Hepatocyte (in vitro differentiated cells): ENCODE results near the gene TSEN2. TPM values are rescaled to one million over a fixed set of nuclear protein-coding genes. Genes with fewer than 3 reads are reported as not detected.

Experiments
- DNase-seq: peaks from one replicate; pipeline ENCODE4 v3.0.0-alpha.2; 2016; ENCODE audit warnings: low spot score
- H2AFZ ChIP-seq: fragments of 200-600 bp; sonication (generic); 2 replicates; pipeline ENCODE4 v1.6.0; 2016; ENCODE audit warnings: antibody characterized with exemption, mild to moderate bottlenecking
- H3K27ac ChIP-seq: fragments of 200-600 bp; sonication (generic); 2 replicates; pipeline ENCODE4 v1.5.1; 2016; ENCODE audit warnings: mild to moderate bottlenecking
- H3K27me3 ChIP-seq: fragments of 200-600 bp; sonication (generic); 2 replicates; pipeline ENCODE4 v1.6.1; 2016
- H3K36me3 ChIP-seq: fragments of 200-600 bp; sonication (generic); replicated peaks from 2 replicates; pipeline ENCODE4 v1.5.1; 2016; ENCODE audit warnings: low read depth; ENCODE audit not compliant: insufficient read depth
- H3K4me1 ChIP-seq: fragments of 200-600 bp; sonication (generic); 2 replicates; pipeline ENCODE4 v1.5.1; 2016; ENCODE audit warnings: mild to moderate bottlenecking, moderate library complexity; ENCODE audit not compliant: insufficient read depth
- H3K4me2 ChIP-seq: fragments of 200-600 bp; sonication (generic); 2 replicates; pipeline ENCODE4 v1.6.0; 2016
- H3K4me3 ChIP-seq: fragments of 200-600 bp; sonication (generic); 2 replicates; pipeline ENCODE4 v1.5.1; 2016; ENCODE audit warnings: mild to moderate bottlenecking
- H3K79me2 ChIP-seq: fragments of 200-600 bp; sonication (generic); 2 replicates; pipeline ENCODE4 v1.6.0; 2017; ENCODE audit warnings: mild to moderate bottlenecking
- H3K9me2 ChIP-seq: fragments of 200-600 bp; sonication (generic); replicated peaks from 2 replicates; pipeline ENCODE4 v1.6.0; 2017; ENCODE audit warnings: mild to moderate bottlenecking; ENCODE audit not compliant: insufficient read depth
- H3K9me3 ChIP-seq: fragments of 200-600 bp; sonication (generic); 2 replicates; pipeline ENCODE4 v1.5.1; 2016; ENCODE audit warnings: low read depth, mild to moderate bottlenecking
- H4K20me1 ChIP-seq: fragments of 200-600 bp; sonication (generic); 2 replicates; pipeline ENCODE4 v1.6.0; 2016; ENCODE audit warnings: mild to moderate bottlenecking; ENCODE audit not compliant: insufficient read depth, poor library complexity, severe bottlenecking
- EZH2 ChIP-seq: fragments of 200-600 bp; sonication (generic); IDR thresholded peaks from 2 replicates; pipeline ENCODE4 v1.6.1; 2016; ENCODE audit warnings: antibody characterized with exemption, mild to moderate bottlenecking, borderline replicate concordance
- EZH2phosphoT487 ChIP-seq: fragments of 200-600 bp; sonication (generic); IDR thresholded peaks from one replicate; pipeline ENCODE4 v1.6.1; 2018; ENCODE audit warnings: antibody characterized with exemption, mild to moderate bottlenecking, low read depth, moderate library complexity; ENCODE audit not compliant: unreplicated experiment, severe bottlenecking
- WGBS: methylation state at CpG from one replicate; pipeline ENCODE4 v1.1.6; 2016; ENCODE audit warnings: low lambda C conversion rate; ENCODE audit errors: missing lambda C conversion rate; 5-methylcytosine and 5-hydroxymethylcytosine counted together
- polyA plus RNA-seq: library from polyadenylated mRNA; unstranded; fragments of >200 nt; fragmentation: Nextera tagmentation; extraction: Ambion mirVana; gene quantifications from 2 replicates; pipeline ENCODE4 v1.2.1, GENCODE V29; 2016
- total RNA-seq: library from RNA; depleted of rRNA; stranded (reverse); fragments of >200 nt; gene quantifications from 2 replicates; pipeline ENCODE4 v1.2.3, GENCODE V29; 2014
- TF ChIP-seq, protein P1 (sequence below): fragments of 200-600 bp; sonication (generic); IDR thresholded peaks from 2 replicates; pipeline ENCODE4 v1.5.1; 2016; ENCODE audit warnings: antibody characterized with exemption, mild to moderate bottlenecking; ENCODE audit not compliant: poor library complexity

Gene TSEN2
- total and polyA plus RNA-seq, 2 experiments from 2014 or later: 9.6 to 17.8 TPM

DNA sequence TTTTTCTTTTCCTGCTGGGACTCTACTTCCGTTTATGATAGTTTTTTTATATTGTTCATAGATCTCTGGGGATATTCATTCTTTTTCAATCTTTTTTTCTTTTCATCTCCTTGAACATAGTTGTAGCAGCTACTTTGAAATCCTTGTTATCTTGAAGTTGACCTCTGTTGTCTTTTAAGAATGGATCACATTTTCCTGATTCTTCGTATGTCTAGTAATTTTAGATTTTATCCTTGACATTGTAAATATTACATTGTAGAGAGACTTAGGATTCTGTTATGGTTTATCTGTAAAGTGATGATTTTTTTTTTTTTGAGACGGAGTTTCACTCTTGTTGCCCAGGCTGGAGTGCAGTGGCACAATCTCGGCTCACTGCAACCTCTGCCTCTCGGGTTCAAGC, 93.1 kb downstream of the TSEN2 start:
- no peak for DNase-seq
- Histone ChIP-seq H3K4me3 (no peak overlapping the region), H3K4me1 (peaks cover 4% of the 10 kb centered on the region), H3K4me2 (no peak overlapping the region), H3K9me3 (no peaks in the 10 kb centered on the region), H3K27me3 (no peaks in the 10 kb centered on the region), H4K20me1 (no peaks in the 10 kb centered on the region), H3K36me3 (no peaks in the 10 kb centered on the region), H3K9me2 (no peaks in the 10 kb centered on the region), H2AFZ (no peak overlapping the region), H3K79me2 (no peaks in the 10 kb centered on the region), H3K27ac (no peak overlapping the region)
- WGBS: 90% methylated on average over 5 of the region's 5 CpGs
- TF ChIP-seq EZH2phosphoT487 (no peak), EZH2 (no peak)
- TF ChIP-seq, protein P1, sequence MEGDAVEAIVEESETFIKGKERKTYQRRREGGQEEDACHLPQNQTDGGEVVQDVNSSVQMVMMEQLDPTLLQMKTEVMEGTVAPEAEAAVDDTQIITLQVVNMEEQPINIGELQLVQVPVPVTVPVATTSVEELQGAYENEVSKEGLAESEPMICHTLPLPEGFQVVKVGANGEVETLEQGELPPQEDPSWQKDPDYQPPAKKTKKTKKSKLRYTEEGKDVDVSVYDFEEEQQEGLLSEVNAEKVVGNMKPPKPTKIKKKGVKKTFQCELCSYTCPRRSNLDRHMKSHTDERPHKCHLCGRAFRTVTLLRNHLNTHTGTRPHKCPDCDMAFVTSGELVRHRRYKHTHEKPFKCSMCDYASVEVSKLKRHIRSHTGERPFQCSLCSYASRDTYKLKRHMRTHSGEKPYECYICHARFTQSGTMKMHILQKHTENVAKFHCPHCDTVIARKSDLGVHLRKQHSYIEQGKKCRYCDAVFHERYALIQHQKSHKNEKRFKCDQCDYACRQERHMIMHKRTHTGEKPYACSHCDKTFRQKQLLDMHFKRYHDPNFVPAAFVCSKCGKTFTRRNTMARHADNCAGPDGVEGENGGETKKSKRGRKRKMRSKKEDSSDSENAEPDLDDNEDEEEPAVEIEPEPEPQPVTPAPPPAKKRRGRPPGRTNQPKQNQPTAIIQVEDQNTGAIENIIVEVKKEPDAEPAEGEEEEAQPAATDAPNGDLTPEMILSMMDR: no peak

DNA sequence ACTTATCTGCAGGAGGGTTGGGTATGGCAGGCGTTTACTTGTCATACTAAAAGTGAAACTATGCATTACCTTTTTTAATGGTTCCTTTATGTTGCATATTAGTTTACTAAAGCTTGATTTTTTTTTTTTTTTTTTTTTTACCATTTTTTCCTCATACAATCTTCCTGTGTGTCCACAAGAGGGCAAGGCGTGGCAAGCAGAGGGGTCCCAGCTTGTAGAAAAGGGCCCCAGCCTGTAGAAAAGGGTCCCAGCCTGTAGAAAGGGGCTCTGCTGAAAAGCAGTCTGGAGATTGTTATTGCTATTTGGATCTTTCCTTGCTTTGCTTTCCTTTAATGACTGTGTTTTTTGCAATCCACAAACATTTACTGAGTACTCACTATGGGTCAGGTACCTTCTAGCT, 94.5 kb downstream of the TSEN2 start:
- H3K4me2 ChIP-seq: no peak overlapping the region
- H3K36me3 ChIP-seq: no peaks in the 10 kb centered on the region
- no peak overlapping the region for H2AFZ ChIP-seq
- H3K79me2 ChIP-seq: no peaks in the 10 kb centered on the region
- H3K27ac ChIP-seq: no peak overlapping the region
- H3K27me3 ChIP-seq: no peaks in the 10 kb centered on the region
- H3K4me1 ChIP-seq: peaks cover 4% of the 10 kb centered on the region
- no peak for DNase-seq
- WGBS: 81% methylated on average over 2 of the region's 2 CpGs
- H3K9me3 ChIP-seq: no peaks in the 10 kb centered on the region
- TF ChIP-seq EZH2 (no peak), EZH2phosphoT487 (no peak)
- TF ChIP-seq, protein P1: no peak
- H4K20me1 ChIP-seq: no peaks in the 10 kb centered on the region
- H3K9me2 ChIP-seq: no peaks in the 10 kb centered on the region
- H3K4me3 ChIP-seq: no peak overlapping the region

DNA sequence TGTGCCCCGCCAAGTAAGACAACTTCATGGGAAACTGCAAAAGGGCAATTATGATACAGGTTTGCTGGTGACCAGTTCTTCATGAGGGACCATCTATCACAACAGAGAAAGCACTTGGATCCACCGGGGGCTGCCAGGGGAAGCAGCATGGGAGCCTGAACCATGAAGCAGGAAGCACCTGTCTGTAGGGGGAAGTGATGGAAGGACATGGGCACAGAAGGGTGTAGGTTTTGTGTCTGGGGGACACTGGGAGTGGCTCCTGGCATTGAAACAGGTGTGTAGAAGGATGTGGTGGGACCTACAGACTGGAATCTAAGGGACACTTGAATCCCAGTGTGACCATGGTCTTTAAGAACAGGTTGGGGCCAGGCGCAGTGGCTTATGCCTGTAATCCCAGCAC, 95.2 kb downstream of the TSEN2 start:
- Histone ChIP-seq H4K20me1 (no peaks in the 10 kb centered on the region), H3K36me3 (no peaks in the 10 kb centered on the region), H3K9me2 (no peaks in the 10 kb centered on the region), H3K27ac (peak overlapping the region; percentile 62), H3K79me2 (no peaks in the 10 kb centered on the region), H3K9me3 (no peaks in the 10 kb centered on the region), H3K4me2 (no peak overlapping the region), H3K27me3 (no peaks in the 10 kb centered on the region), H3K4me3 (no peak overlapping the region), H3K4me1 (peaks cover 4% of the 10 kb centered on the region), H2AFZ (no peak overlapping the region)
- TF ChIP-seq EZH2phosphoT487 (no peak), EZH2 (no peak)
- TF ChIP-seq, protein P1: no peak
- WGBS: 93% methylated on average over 3 of the region's 3 CpGs
- DNase-seq: no peak

DNA sequence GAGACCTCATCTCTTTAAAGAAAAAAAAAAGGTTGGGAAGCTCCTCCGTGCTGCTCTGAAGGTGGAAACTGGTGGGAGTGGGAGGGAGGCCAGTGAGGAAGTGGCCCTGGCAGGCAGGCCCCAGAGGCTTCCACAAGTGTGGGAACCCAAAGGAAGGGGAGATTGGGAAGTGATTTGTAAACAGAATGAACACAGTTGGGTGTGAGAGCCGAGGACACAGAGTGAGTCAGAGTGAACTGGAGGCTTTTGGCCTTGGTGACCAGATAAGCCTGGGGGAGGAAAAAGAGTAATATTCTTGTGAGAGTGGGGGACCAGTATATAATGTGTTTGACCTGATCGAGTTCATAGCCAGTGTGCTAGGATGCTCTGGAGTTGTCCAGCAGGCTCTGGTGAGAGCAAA, 95.6 kb downstream of the TSEN2 start:
- Histone ChIP-seq H2AFZ (no peak overlapping the region), H3K9me2 (no peaks in the 10 kb centered on the region), H4K20me1 (no peaks in the 10 kb centered on the region), H3K4me2 (no peak overlapping the region), H3K79me2 (no peaks in the 10 kb centered on the region), H3K36me3 (no peaks in the 10 kb centered on the region), H3K27ac (peak overlapping the region; percentile 62), H3K4me3 (no peak overlapping the region), H3K27me3 (no peaks in the 10 kb centered on the region), H3K9me3 (no peaks in the 10 kb centered on the region), H3K4me1 (peaks cover 4% of the 10 kb centered on the region)
- peak; percentile 18 for DNase-seq
- WGBS: 74% methylated on average over 3 of the region's 3 CpGs
- TF ChIP-seq, protein P1: no peak
- no peak for TF ChIP-seq EZH2
